WTC11 (cell line): ENCODE data around the gene CALN1. TPM values are rescaled to one million over a fixed set of nuclear protein-coding genes. Genes with fewer than 3 reads are reported as not detected.

ENCODE experiments used
- ATAC-seq: fragments of 200-7000 bp; cut with Tn5 transposase; 2 replicates; pipeline ENCODE4 v1.10.0; 2021; ENCODE audit warnings: mild to moderate bottlenecking, moderate library complexity
- CTCF ChIA-PET: fragments of 300-600 bp; sonication (Branson Sonifier 250); formaldehyde crosslinking; loops from one replicate; lab custom pipeline; 2021; ENCODE audit warnings: antibody characterized with exemption; lab: Charles Lee
- POLR2A ChIA-PET: fragments of 350-600 bp; sonication (Branson Sonifier 250); formaldehyde crosslinking; loops from one replicate; lab custom pipeline; 2021; ENCODE audit warnings: antibody characterized with exemption; lab: Charles Lee
- DNase-seq: peaks from one replicate; pipeline ENCODE4 v3.0.0; 2021; ENCODE audit warnings: low spot score
- H3K27ac Mint-ChIP-seq: 2 replicates; pipeline ENCODE4 v1.8.0; 2021; ENCODE audit warnings: mixed read lengths
- H3K27me3 Mint-ChIP-seq: 2 replicates; pipeline ENCODE4 v1.8.0; 2021; ENCODE audit warnings: low read depth, mild to moderate bottlenecking, moderate library complexity, mixed read lengths
- H3K36me3 Mint-ChIP-seq: 2 replicates; pipeline ENCODE4 v1.8.0; 2021; ENCODE audit warnings: mixed read lengths
- H3K4me1 Mint-ChIP-seq: 2 replicates; pipeline ENCODE4 v1.8.0; 2022; ENCODE audit warnings: mixed read lengths
- H3K4me3 Mint-ChIP-seq: 2 replicates; pipeline ENCODE4 v1.8.0; 2021; ENCODE audit warnings: mild to moderate bottlenecking, moderate library complexity, mixed read lengths
- H3K9me3 Mint-ChIP-seq: 2 replicates; pipeline ENCODE4 v1.8.0; 2021; ENCODE audit warnings: mixed read lengths
- CREB1 ChIP-seq: sonication (generic); formaldehyde crosslinking; IDR thresholded peaks from 2 replicates; pipeline ENCODE4 v1.8.0; 2023; ENCODE audit warnings: mild to moderate bottlenecking, missing genetic modification reagents
- ELF4 ChIP-seq: sonication (generic); formaldehyde crosslinking; IDR thresholded peaks from 2 replicates; pipeline ENCODE4 v1.8.1; 2022; ENCODE audit warnings: low read depth, mild to moderate bottlenecking, moderate library complexity, missing genetic modification reagents
- ETV6 ChIP-seq: sonication (generic); formaldehyde crosslinking; IDR thresholded peaks from 2 replicates; pipeline ENCODE4 v1.8.1; 2022; ENCODE audit warnings: mild to moderate bottlenecking, missing genetic modification reagents
- HMGA2 ChIP-seq: fragments of 250-450 bp; sonication (Bioruptor Pico); IDR thresholded peaks from 2 replicates; pipeline ENCODE4 v1.4.0; 2021; ENCODE audit warnings: mild to moderate bottlenecking, moderate library complexity
- JUN ChIP-seq: sonication (generic); formaldehyde crosslinking; IDR thresholded peaks from 2 replicates; pipeline ENCODE4 v1.8.0; 2023; ENCODE audit warnings: mild to moderate bottlenecking, missing genetic modification reagents
- NFE2L1 ChIP-seq: sonication (generic); formaldehyde crosslinking; IDR thresholded peaks from 2 replicates; pipeline ENCODE4 v1.8.1; 2023; ENCODE audit warnings: missing genetic modification reagents
- NFYB ChIP-seq: sonication (generic); formaldehyde crosslinking; conservative IDR thresholded peaks from 2 replicates; pipeline ENCODE4 v1.8.0; 2022; ENCODE audit warnings: low read depth, missing genetic modification reagents
- NR1H2 ChIP-seq: sonication (generic); formaldehyde crosslinking; IDR thresholded peaks from 2 replicates; pipeline ENCODE4 v1.9.0; 2021; ENCODE audit warnings: mild to moderate bottlenecking, moderate library complexity, missing genetic modification reagents
- NR3C1 ChIP-seq: sonication (generic); formaldehyde crosslinking; conservative IDR thresholded peaks from 2 replicates; pipeline ENCODE4 v1.8.1; 2023; ENCODE audit warnings: low read depth, mild to moderate bottlenecking, missing genetic modification reagents
- RELA ChIP-seq: sonication (generic); formaldehyde crosslinking; IDR thresholded peaks from 2 replicates; pipeline ENCODE4 v1.8.1; 2022; ENCODE audit warnings: missing genetic modification reagents, mild to moderate bottlenecking, borderline replicate concordance
- RORB ChIP-seq: fragments of 250-450 bp; sonication (Bioruptor Pico); IDR thresholded peaks from 2 replicates; pipeline ENCODE4 v1.9.0; 2021; ENCODE audit warnings: mild to moderate bottlenecking
- SMAD4 ChIP-seq: sonication (generic); formaldehyde crosslinking; IDR thresholded peaks from 2 replicates; pipeline ENCODE4 v1.8.0; 2022; ENCODE audit warnings: mild to moderate bottlenecking, missing genetic modification reagents
- TEAD1 ChIP-seq: sonication (generic); formaldehyde crosslinking; IDR thresholded peaks from 2 replicates; pipeline ENCODE4 v1.8.0; 2022; ENCODE audit warnings: mild to moderate bottlenecking, missing genetic modification reagents
- ZNF219 ChIP-seq: sonication (generic); formaldehyde crosslinking; IDR thresholded peaks from 2 replicates; pipeline ENCODE4 v1.8.0; 2023; ENCODE audit warnings: missing genetic modification reagents, mild to moderate bottlenecking, borderline replicate concordance
- ZNF232 ChIP-seq: sonication (generic); formaldehyde crosslinking; IDR thresholded peaks from 2 replicates; pipeline ENCODE4 v1.8.0; 2022; ENCODE audit warnings: mild to moderate bottlenecking, missing genetic modification reagents
- ZNF263 ChIP-seq: sonication (generic); formaldehyde crosslinking; IDR thresholded peaks from 2 replicates; pipeline ENCODE4 v1.8.1; 2022; ENCODE audit warnings: low read depth, mild to moderate bottlenecking, moderate library complexity, missing genetic modification reagents
- total RNA-seq: library from RNA; stranded (reverse); gene quantifications from 3 replicates; pipeline ENCODE4 v1.2.3, GENCODE V29; 2021
- TF ChIP-seq, protein P1 (sequence below): fragments of 250-450 bp; sonication (Bioruptor Pico); IDR thresholded peaks from 2 replicates; pipeline ENCODE4 v1.8.0; 2021; ENCODE audit warnings: mild to moderate bottlenecking
- TF ChIP-seq, protein P2 (sequence below): sonication (generic); formaldehyde crosslinking; conservative IDR thresholded peaks from 2 replicates; pipeline ENCODE4 v1.8.1; 2023; ENCODE audit warnings: mild to moderate bottlenecking, low read depth, missing genetic modification reagents, moderate library complexity
- TF ChIP-seq, protein P3 (sequence below): sonication (generic); formaldehyde crosslinking; IDR thresholded peaks from 2 replicates; pipeline ENCODE4 v1.8.0; 2022; ENCODE audit warnings: mild to moderate bottlenecking, missing genetic modification reagents
- TF ChIP-seq, protein P4 (sequence below): sonication (generic); formaldehyde crosslinking; IDR thresholded peaks from 2 replicates; pipeline ENCODE4 v1.8.0; 2023; ENCODE audit warnings: mild to moderate bottlenecking, missing genetic modification reagents
- TF ChIP-seq, protein P5 (sequence below): sonication (generic); formaldehyde crosslinking; IDR thresholded peaks from 2 replicates; pipeline ENCODE4 v1.8.1; 2022; ENCODE audit warnings: mild to moderate bottlenecking, missing genetic modification reagents, moderate library complexity, borderline replicate concordance
- TF ChIP-seq, protein P6 (sequence below): sonication (generic); formaldehyde crosslinking; conservative IDR thresholded peaks from 2 replicates; pipeline ENCODE4 v1.8.1; 2022; ENCODE audit warnings: mild to moderate bottlenecking, missing genetic modification reagents

Gene CALN1
- total RNA-seq, 1 experiment from 2014 or later = 10.5 TPM

DNA sequence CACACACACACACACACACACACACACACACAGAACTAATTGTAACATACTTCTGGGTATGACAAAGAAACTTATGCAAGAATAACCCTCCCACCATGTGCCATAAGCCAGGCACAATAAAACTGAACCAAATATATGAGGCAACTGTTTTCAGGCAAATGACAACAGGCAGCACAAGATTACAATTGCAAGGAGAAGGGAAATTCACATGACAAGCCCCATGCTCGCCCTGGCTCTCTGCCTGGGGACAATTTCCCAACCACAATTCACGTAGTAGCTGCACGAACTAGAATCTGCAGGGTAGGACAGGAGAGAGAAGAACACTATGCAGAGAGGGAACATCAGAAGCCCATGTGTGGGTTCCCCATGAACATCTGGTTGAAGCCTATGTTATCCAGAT is 143.3 kb downstream of the CALN1 start:
- Mint-ChIP-seq H3K36me3 (peaks cover 23% of the 10 kb centered on the region), H3K9me3 (peaks cover 13% of the 10 kb centered on the region), H3K27me3 (no peaks in the 10 kb centered on the region), H3K27ac (no peak overlapping the region), H3K4me1 (peaks cover 42% of the 10 kb centered on the region), H3K4me3 (no peak overlapping the region)
- DNase-seq (no peak), ATAC-seq (no peak)
- CTCF ChIA-PET = interaction anchor here (1.4 to 1.7 kb wide), 2 partner anchors 67 to 343 kb away, joined by 4 read pairs; no protein-coding TSS in a partner anchor
- no peak for TF ChIP-seq ZNF219
- no peak for TF ChIP-seq HMGA2 (CRISPR knock-in tag)
- TF ChIP-seq, protein P1, sequence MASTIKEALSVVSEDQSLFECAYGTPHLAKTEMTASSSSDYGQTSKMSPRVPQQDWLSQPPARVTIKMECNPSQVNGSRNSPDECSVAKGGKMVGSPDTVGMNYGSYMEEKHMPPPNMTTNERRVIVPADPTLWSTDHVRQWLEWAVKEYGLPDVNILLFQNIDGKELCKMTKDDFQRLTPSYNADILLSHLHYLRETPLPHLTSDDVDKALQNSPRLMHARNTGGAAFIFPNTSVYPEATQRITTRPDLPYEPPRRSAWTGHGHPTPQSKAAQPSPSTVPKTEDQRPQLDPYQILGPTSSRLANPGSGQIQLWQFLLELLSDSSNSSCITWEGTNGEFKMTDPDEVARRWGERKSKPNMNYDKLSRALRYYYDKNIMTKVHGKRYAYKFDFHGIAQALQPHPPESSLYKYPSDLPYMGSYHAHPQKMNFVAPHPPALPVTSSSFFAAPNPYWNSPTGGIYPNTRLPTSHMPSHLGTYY (CRISPR knock-in tag) = no peak
- no peak for TF ChIP-seq NFE2L1 (CRISPR knock-in tag)
- no peak for TF ChIP-seq RELA
- no peak for TF ChIP-seq NFYB (CRISPR knock-in tag)
- TF ChIP-seq JUN = no peak
- TF ChIP-seq CREB1 (CRISPR knock-in tag) = no peak
- TF ChIP-seq, protein P2, sequence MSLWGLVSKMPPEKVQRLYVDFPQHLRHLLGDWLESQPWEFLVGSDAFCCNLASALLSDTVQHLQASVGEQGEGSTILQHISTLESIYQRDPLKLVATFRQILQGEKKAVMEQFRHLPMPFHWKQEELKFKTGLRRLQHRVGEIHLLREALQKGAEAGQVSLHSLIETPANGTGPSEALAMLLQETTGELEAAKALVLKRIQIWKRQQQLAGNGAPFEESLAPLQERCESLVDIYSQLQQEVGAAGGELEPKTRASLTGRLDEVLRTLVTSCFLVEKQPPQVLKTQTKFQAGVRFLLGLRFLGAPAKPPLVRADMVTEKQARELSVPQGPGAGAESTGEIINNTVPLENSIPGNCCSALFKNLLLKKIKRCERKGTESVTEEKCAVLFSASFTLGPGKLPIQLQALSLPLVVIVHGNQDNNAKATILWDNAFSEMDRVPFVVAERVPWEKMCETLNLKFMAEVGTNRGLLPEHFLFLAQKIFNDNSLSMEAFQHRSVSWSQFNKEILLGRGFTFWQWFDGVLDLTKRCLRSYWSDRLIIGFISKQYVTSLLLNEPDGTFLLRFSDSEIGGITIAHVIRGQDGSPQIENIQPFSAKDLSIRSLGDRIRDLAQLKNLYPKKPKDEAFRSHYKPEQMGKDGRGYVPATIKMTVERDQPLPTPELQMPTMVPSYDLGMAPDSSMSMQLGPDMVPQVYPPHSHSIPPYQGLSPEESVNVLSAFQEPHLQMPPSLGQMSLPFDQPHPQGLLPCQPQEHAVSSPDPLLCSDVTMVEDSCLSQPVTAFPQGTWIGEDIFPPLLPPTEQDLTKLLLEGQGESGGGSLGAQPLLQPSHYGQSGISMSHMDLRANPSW = no peak
- TF ChIP-seq TEAD1 (CRISPR knock-in tag) = no peak
- TF ChIP-seq ZNF232 (CRISPR knock-in tag) = no peak
- TF ChIP-seq NR3C1 = no peak
- POLR2A ChIA-PET = interaction anchor here (0.5 kb wide), 1 partner anchor 11 kb away, joined by 3 read pairs; no protein-coding TSS in a partner anchor

DNA sequence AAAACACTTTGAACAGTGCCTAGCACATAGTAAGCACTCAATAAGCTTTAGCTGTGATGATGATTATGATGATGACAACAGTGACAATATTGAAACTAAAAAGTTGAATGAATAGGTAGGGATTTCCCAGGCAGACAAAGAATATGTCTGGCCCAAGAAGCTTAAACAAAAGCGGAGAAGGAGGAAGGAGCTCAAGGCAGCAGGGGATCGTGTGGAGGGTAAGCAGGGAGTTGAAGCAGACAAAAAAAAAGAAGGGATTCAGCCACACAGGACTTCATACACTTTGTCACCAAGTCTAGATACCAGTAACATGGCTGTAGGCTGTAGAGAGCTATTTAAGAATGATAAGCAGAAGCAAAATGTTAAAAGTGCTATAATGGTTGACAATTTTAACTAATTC is 144.0 kb downstream of the CALN1 start:
- Mint-ChIP-seq H3K27ac (no peak overlapping the region), H3K4me3 (no peak overlapping the region), H3K9me3 (peaks cover 13% of the 10 kb centered on the region), H3K27me3 (no peaks in the 10 kb centered on the region), H3K4me1 (peaks cover 47% of the 10 kb centered on the region), H3K36me3 (peaks cover 26% of the 10 kb centered on the region)
- POLR2A ChIA-PET = interaction anchor here (0.5 kb wide), 1 partner anchor 10 kb away, joined by 3 read pairs; no protein-coding TSS in a partner anchor
- TF ChIP-seq JUN = no peak
- no peak for TF ChIP-seq RORB (CRISPR knock-in tag)
- TF ChIP-seq ELF4 (CRISPR knock-in tag) = no peak
- TF ChIP-seq, protein P3, sequence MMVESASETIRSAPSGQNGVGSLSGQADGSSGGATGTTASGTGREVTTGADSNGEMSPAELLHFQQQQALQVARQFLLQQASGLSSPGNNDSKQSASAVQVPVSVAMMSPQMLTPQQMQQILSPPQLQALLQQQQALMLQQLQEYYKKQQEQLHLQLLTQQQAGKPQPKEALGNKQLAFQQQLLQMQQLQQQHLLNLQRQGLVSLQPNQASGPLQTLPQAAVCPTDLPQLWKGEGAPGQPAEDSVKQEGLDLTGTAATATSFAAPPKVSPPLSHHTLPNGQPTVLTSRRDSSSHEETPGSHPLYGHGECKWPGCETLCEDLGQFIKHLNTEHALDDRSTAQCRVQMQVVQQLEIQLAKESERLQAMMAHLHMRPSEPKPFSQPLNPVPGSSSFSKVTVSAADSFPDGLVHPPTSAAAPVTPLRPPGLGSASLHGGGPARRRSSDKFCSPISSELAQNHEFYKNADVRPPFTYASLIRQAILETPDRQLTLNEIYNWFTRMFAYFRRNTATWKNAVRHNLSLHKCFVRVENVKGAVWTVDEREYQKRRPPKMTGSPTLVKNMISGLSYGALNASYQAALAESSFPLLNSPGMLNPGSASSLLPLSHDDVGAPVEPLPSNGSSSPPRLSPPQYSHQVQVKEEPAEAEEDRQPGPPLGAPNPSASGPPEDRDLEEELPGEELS (CRISPR knock-in tag) = no peak
- TF ChIP-seq, protein P4, sequence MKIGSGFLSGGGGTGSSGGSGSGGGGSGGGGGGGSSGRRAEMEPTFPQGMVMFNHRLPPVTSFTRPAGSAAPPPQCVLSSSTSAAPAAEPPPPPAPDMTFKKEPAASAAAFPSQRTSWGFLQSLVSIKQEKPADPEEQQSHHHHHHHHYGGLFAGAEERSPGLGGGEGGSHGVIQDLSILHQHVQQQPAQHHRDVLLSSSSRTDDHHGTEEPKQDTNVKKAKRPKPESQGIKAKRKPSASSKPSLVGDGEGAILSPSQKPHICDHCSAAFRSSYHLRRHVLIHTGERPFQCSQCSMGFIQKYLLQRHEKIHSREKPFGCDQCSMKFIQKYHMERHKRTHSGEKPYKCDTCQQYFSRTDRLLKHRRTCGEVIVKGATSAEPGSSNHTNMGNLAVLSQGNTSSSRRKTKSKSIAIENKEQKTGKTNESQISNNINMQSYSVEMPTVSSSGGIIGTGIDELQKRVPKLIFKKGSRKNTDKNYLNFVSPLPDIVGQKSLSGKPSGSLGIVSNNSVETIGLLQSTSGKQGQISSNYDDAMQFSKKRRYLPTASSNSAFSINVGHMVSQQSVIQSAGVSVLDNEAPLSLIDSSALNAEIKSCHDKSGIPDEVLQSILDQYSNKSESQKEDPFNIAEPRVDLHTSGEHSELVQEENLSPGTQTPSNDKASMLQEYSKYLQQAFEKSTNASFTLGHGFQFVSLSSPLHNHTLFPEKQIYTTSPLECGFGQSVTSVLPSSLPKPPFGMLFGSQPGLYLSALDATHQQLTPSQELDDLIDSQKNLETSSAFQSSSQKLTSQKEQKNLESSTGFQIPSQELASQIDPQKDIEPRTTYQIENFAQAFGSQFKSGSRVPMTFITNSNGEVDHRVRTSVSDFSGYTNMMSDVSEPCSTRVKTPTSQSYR (CRISPR knock-in tag) = no peak
- TF ChIP-seq RELA = no peak
- TF ChIP-seq NR1H2 (CRISPR knock-in tag) = no peak
- TF ChIP-seq, protein P5, sequence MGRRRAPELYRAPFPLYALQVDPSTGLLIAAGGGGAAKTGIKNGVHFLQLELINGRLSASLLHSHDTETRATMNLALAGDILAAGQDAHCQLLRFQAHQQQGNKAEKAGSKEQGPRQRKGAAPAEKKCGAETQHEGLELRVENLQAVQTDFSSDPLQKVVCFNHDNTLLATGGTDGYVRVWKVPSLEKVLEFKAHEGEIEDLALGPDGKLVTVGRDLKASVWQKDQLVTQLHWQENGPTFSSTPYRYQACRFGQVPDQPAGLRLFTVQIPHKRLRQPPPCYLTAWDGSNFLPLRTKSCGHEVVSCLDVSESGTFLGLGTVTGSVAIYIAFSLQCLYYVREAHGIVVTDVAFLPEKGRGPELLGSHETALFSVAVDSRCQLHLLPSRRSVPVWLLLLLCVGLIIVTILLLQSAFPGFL = no peak
- no peak for TF ChIP-seq NR3C1
- TF ChIP-seq ETV6 (CRISPR knock-in tag) = no peak
- TF ChIP-seq, protein P6, sequence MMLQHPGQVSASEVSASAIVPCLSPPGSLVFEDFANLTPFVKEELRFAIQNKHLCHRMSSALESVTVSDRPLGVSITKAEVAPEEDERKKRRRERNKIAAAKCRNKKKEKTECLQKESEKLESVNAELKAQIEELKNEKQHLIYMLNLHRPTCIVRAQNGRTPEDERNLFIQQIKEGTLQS (CRISPR knock-in tag) = no peak
- TF ChIP-seq TEAD1 (CRISPR knock-in tag) = no peak
- TF ChIP-seq SMAD4 (CRISPR knock-in tag) = no peak
- TF ChIP-seq ZNF263 (CRISPR knock-in tag) = no peak
- CTCF ChIA-PET = interaction anchor here (1.4 to 1.7 kb wide), 4 partner anchors 67 to 516 kb away, joined by 4 to 6 read pairs (median 4); no protein-coding TSS in a partner anchor
- no peak for ATAC-seq
- DNase-seq = no peak
